ENCODE results near the gene MS4A12.
"Not testable (repeated sequence)": the region's sequence is repeated elsewhere in the genome, so short reads cannot be mapped to it uniquely, and the experiment has no call there.

Gene MS4A12

GRCh38 chr11:60513496-60514460 lies 21.2 kb downstream of the MS4A12 start:
- no peak for DNase-seq

GRCh38 chr11:60515144-60515855 lies 22.7 kb downstream of the MS4A12 start, which contains the start of gene MS4A13:
Gene MS4A13, plus strand, starts transcription at chr11:60515392. Its CDS starts 2,692 bp downstream, at chr11:60518084.
- DNase-seq: no peak

- no peak for DNase-seq
These were observed 35.9 kb downstream of the MS4A12 start for GRCh38 chr11:60528465-60528864.

GRCh38 chr11:60528934-60529333 lies 36.4 kb downstream of the MS4A12 start:
- no peak for DNase-seq

GRCh38 chr11:60530454-60531100 lies 38.0 kb downstream of the MS4A12 start:
- DNase-seq: no peak

- DNase-seq: not testable (repeated sequence)
These were observed 39.8 kb downstream of the MS4A12 start for GRCh38 chr11:60532383-60532782.

- not testable (repeated sequence) for DNase-seq
These were observed 46.0 kb downstream of the MS4A12 start for GRCh38 chr11:60538627-60539026.

GRCh38 chr11:60544077-60544476 lies 51.5 kb downstream of the MS4A12 start:
- no peak for DNase-seq
